GM19099 (cell line): ENCODE results near the gene CPN2.

ENCODE experiments used
- POLR2A ChIP-seq: IDR thresholded peaks from 3 replicates; pipeline ENCODE4 v1.6.1; 2011; ENCODE audit warnings: low read depth; ENCODE audit not compliant: insufficient read length; ENCODE audit errors: extremely low read depth

Gene CPN2

DNA sequence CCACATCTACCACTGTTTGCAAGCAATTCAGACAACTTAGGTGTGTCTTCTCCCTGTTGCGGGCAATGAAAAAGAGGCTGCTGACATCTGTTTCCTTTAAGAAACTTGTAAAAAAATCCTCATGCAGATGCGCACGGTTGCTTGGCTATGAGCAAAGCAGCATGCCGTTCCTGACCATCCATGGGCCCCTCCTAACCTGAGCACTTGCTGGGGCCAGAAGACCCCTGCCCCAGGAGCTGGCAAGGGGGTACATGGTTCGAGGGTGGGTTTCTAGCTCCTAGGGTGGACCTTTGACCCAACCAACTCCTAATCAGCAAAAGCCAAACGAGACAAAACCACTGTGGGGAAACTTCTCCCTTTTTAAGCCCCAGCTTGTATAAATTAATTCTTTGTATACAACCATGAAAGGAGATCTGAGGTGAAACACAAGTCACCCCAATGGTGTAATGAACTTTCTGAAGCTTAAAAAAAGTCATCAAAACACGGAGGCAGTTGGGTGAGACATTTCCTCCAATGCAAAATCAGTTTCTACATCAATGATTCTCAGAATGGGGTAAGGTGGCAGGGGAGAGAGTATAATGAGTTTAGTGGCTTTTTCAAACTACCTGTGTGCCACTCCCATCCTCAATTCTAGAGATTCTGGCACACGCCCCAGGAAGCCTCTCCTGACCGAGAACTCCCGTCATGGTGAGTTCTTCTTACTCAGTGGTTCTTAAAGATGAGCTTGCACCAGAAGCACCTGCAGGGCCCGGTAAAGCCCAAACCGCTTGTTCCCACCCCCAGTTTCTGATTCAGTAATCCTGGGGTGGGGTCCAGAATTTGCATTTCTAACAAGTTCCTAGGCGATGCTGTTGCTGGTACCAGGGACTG, 44.1 kb downstream of the CPN2 start:
- TF ChIP-seq POLR2A = no peak

DNA sequence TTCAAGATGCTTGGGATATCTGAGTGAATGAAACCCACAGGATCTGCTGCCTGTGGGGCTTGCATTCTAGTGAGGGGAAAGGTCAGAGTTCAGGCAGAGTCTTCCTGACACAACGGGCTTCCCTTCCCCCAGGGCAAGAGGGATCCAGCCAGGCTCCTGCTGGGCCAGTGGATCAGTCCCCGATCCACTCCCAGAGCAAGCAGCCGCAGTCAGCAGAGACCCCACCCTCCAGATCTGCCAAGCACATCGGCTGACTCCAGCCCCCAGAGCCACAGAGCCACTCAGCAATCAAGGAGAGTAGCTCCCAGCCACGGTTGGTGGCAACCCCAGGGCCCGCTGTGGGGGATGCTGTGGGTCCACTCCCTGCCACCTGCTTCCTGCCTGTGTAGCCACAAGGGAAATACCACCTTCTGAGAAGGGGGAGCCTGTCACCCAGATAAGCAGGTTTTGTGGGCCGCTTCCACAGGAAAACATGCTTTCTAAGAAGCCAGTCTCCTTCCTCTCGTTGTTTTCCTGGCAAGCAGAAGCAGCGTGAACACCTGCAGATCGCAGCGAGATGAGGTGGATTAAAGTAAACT, 44.9 kb downstream of the CPN2 start:
- peak; percentile 50 for TF ChIP-seq POLR2A

DNA sequence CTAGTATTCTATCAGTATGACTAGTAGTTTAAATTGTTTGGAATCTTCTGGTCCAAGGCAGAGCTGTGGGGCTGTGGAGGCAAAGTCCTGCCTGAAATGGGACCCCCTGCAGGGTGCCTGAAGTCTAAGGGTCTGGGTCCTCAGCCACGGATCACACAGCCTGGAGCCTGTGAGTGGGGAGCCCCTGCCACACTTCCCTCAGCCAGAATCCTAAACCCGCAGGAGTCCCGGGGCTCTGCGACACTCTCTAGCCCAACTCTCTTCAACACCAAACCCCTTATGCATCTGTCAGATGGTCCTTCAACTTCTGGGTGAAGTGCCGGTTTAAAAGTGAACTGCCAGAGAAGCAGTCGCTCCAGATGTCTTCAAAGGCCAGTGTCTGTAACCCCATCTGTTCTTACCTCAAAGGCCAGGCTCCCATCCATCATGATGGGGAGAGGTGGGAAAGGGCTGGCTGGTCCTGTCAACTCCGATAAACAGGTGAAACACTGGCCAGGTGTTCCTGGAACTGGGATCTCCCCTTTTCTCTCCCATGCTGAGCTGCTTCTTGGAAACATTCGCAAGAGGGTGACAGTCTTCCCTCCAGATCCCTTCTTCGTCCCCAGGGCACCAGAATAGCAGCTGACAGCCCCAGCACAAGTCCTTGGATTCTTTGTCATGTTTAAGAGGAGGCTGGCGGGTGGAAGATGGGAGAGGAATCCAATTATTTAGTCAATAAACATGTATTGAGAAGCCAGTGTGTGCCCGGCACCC, 45.6 kb downstream of the CPN2 start:
- TF ChIP-seq POLR2A = no peak

DNA sequence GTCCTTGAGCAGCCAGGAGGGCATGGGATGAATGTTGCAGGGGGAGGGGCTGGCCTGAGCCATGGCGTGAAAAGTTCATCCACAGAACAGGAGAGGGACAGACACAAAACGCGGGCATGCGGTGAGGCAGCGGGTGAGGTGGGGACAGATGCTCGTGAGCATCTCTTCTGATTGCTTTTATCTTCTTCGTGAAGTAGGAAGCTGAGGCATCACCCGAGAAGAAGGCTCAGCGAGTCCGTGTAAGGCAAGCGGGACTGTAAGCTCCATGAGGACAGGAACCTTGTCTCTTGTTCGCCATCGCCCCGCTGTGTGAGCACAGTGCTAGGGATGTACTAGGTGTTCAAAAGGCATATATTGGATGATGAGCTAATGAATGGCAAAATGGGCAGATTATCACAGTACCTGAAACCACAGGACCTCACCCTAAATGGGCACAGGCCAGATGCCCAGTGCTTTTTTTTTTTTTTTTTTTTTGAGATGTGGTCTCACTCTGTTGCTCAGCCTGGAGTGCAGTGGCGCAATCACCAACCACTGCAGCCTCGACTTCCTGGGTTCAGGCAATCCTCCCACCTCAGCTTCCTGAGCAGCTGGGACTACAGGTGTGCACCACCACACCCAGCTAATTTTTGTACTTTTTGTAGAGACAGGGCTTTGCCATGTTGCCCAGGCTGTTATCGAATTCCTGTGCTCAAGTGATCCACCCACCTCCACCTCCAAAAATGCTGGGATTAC, 46.8 kb downstream of the CPN2 start:
- no peak for TF ChIP-seq POLR2A

DNA sequence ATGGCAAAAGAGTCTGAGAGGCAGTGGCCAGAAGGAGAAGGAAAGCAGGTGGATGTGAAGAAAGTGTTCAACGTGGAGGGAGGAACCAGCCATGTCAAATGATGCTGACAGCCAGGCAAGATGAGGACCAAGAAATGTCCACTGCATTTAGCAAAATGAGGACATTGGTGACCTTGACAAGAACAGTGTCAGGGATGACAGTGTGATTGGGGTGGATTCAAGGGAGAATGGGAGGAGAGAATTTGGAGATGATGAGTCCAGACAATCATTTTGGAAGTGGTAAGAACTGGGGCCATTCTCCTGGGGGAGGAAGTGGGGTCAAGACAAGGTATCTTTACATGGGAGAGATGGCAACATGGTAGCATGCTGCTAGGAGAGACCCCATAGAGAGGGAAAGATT, 47.4 kb downstream of the CPN2 start:
- no peak for TF ChIP-seq POLR2A

DNA sequence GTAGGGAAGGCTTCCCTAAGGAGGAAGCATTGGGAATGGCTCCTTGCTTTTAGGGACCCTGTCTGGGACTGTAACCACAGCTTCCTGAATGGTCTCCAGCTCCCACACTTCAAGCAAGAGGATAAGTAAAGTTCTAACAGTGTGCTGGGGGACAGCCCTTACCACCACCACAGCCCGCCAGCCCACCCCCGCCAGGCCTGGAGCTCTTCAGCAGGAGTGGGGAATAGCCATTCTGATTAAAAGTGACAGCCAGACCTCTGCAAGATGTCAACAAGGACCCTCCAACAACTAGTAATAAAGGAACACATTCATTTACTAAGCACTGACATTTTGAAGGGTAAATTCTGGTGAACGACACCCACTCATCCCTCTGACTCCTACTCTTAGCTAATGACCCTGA, 49.4 kb downstream of the CPN2 start:
- TF ChIP-seq POLR2A = no peak

DNA sequence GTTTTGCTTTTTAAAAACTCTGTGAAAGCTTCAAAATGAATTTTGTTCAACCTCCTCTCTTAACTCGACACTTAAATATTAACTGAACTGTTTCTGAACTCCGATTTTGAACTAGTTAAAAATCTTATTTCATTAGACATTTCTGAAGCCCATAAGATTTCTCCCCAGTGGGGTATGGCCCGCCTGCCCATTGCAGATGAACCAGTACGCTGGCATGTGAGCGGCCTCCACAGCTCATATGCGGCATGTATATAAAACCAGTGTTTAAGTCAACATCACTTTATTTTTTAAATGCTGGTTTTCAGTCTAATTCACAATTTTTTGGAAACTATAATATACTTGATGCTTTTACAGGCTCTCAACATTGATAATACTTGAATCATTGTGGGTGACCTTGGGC, 50.2 kb downstream of the CPN2 start:
- no peak for TF ChIP-seq POLR2A

DNA sequence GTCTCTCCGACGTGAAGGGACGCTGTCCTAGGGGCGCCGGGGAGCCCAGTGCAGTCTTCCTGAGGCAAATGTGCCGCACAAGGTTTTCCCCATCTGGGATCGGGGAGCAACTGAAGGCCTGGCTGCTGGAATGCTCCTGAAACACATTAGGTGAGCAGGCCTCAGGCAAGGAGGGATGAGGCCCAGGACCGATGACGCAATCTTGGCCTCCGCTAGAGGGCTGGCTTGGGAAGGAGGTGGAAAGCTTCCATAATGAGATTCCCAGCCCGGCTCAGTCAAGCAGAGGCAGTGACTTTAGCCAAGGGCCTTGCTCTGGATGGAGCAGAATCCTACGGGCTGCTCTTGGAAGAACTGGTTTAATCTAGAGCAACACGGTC, 50.8 kb downstream of the CPN2 start:
- no peak for TF ChIP-seq POLR2A

DNA sequence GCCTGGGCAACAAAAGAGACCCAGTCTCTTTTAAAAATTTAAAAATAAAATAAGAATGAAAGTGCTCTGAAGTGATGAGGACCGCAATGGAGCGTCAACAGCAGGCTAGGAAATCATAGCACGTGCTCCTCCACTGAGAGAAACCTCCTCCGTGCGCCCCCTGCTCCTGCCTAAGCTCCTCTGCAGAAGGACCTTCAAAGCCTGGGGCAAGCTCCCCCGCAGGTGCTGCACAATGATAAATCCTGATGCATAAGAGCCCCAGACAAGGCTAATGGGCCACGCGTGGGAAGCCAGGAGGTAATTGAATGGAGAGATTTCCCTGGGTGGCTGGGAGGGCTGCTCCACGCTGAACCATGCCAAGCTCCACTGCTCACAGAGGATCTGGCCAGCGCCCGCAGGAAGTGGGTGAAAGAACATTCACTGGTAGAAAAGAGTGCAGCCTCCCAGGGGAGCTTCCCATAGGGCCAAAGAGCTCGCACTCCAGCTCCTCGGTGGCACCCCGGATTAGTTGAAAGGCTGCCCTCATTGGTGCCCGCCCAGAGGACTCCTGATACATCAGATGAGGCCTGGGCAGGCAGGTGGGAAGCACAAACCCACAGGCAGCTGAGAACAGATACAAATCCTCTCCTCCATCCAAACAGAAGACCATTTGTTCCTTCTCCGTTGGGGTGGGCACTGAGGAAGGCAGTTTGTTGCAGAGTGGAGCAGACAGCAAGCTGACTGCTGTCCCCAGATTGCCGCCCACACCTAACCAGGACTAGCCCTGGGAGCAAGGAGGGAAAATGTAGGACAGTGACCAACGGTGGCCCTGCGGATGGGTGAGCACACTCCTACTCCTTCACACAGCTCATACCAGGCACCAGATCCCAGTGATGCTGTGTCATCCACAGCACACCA, 52.5 kb downstream of the CPN2 start:
- no peak for TF ChIP-seq POLR2A

DNA sequence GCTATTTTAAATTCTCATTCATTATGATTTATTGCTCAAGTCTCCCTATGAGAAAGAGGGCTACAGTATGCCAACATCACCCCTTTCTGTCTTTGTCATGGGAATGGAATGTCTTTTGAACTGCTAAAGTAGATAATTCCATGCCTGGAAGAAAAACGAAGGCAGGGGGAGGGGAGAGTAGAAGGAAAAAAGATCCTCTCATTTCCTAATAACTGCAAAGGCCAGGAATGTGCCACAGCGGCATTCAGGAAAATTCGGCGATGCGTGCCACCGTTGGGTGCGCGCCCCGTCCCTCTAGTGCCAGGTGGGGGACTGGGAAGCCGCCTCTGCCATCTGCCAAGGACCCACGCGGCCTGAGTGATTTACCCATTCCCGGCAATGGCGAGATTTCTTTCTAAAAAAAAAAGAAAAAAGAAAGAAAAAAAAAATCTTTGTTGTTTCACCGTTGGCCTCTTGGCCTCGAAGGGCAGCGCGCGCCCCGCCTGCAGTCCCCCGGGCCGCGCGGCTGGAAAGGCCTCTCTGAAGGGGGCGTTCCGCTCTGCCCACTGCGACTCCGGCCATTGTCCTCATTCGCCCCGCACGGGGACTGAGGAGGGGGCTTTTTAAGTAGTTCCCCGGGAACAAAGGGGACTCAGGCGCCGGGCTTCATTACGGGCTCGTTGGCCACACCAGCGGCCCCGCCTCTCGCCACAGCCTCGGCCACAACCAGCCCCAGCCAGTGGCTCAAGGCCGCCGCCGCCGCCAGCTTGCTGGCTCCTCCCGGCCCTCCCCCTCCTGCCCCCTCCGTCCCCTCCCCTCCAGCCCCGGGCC, 54.5 kb downstream of the CPN2 start:
- no peak for TF ChIP-seq POLR2A

DNA sequence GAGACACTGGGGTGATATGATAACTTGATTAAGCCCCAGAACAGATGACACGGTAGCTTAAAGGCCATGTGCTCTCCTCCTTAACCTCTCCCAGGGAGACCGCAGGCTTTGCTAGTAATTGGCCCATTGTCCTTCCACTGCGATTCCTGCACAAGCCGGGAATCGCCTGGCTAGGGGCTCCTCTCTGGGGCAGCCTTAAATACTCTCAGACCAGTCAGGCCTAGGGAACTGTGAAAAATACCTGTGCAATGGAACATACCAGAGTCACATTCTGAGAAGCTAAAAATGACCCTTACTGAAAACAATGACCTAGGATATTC, 56.3 kb downstream of the CPN2 start:
- no peak for TF ChIP-seq POLR2A

DNA sequence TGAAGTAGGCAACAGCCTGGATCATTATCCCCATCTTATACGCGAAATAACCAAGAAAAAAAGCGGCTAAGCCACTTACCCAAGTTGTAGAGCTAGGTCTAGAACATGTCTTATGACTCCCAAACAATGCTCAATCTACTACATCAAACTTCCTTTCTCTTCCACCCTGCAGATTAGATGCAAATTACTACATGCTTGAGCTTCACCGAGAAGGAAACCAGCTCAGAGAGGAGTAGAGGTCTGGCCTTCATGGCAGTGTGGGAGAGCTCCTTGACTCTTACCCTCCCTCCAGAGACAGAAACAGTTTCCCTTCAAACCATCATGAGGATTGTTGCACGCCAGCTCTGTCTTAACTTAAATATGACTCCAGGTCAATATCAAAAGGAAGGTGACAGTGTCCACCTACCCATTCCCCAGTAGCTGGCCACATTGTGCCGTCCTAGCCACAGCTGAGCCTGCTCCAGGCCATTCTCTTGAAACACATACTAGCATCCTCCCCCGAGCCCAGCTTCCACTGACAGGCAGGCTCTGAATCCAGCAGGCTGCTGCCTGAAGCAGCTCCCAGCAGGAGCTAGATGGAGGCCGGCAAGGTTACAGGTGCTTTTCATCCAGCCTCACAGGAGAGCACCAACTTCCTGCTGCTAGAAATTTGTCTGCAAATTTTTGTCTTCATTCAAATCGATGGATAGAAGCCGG, 56.8 kb downstream of the CPN2 start:
- no peak for TF ChIP-seq POLR2A
